Glutamatergic neuron (in vitro differentiated cells): ENCODE data around the gene SLC36A4. TPM values are rescaled to one million over a fixed set of nuclear protein-coding genes. Genes with fewer than 3 reads are reported as not detected.

ENCODE experiments used
- DNase-seq: peaks from one replicate; pipeline ENCODE4 v3.0.0; 2022
- H3K27ac Mint-ChIP-seq: one replicate; pipeline ENCODE4 v1.8.0; 2020; ENCODE audit warnings: mild to moderate bottlenecking, mixed read lengths, inconsistent platforms; ENCODE audit not compliant: unreplicated experiment
- H3K27me3 Mint-ChIP-seq: one replicate; pipeline ENCODE4 v1.8.0; 2020; ENCODE audit warnings: mild to moderate bottlenecking, moderate library complexity, mixed read lengths, inconsistent platforms; ENCODE audit not compliant: unreplicated experiment
- H3K36me3 Mint-ChIP-seq: one replicate; pipeline ENCODE4 v1.8.0; 2020; ENCODE audit warnings: mild to moderate bottlenecking, mixed read lengths, inconsistent platforms; ENCODE audit not compliant: unreplicated experiment
- H3K4me1 Mint-ChIP-seq: one replicate; pipeline ENCODE4 v1.8.0; 2020; ENCODE audit warnings: mild to moderate bottlenecking, low read depth, mixed read lengths, inconsistent platforms; ENCODE audit not compliant: unreplicated experiment
- H3K4me3 Mint-ChIP-seq: one replicate; pipeline ENCODE4 v1.8.0; 2020; ENCODE audit warnings: mild to moderate bottlenecking, mixed read lengths, inconsistent platforms; ENCODE audit not compliant: unreplicated experiment
- H3K9me3 Mint-ChIP-seq: one replicate; pipeline ENCODE4 v1.8.0; 2020; ENCODE audit warnings: mild to moderate bottlenecking, moderate library complexity, mixed read lengths, inconsistent platforms; ENCODE audit not compliant: unreplicated experiment
- total RNA-seq: library from RNA; stranded (reverse); fragmentation: NEBNext Ultra II Directional; extraction: Animal tissue kit (Norgen Biotek cat#: 25700); gene quantifications from one replicate; pipeline ENCODE4 v1.2.1, GENCODE V29; 2021; ENCODE audit not compliant: unreplicated experiment
- TF ChIP-seq, protein P1 (sequence below): fragments of 200-600 bp; sonication (generic); IDR thresholded peaks from one replicate; pipeline ENCODE4 v1.5.0; 2021; ENCODE audit not compliant: partially characterized antibody, unreplicated experiment

SLC36A4 gene
- total RNA-seq, 1 donor from 2014 or later, result 33.1 TPM

- H3K9me3 Mint-ChIP-seq, result peaks cover 8% of the 10 kb centered on the region
Measured at GRCh38 chr11:93209466-93209865, 11.7 kb upstream of the SLC36A4 start.

DNA sequence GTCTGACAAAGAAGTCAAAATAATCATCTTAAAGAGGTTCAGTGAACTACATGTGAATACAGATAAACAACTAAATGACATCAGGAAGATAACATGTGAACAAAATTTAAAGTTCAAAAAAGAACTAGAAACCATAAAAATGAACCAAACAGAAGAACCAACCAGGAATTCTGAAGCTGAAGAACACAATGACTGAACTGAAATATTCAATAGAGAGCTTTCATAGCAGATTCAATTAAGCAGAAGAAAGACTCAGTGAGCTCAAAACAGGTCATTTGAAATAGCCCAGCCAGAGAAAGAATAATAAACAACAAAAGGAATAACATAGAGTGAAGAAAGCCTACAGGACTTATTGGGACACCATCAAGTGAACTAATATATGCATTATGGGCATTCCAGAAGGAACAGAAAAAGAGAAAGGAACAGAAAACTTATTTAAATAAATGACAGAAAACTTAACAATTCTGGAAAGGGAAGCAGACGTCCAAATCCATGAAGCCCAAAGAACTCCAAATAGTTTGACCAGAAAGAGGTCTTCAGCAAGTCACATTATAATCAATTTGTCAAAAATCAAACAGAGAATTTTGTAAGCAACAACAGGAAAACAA lies 11.0 kb upstream of the SLC36A4 start:
- TF ChIP-seq, protein P1, sequence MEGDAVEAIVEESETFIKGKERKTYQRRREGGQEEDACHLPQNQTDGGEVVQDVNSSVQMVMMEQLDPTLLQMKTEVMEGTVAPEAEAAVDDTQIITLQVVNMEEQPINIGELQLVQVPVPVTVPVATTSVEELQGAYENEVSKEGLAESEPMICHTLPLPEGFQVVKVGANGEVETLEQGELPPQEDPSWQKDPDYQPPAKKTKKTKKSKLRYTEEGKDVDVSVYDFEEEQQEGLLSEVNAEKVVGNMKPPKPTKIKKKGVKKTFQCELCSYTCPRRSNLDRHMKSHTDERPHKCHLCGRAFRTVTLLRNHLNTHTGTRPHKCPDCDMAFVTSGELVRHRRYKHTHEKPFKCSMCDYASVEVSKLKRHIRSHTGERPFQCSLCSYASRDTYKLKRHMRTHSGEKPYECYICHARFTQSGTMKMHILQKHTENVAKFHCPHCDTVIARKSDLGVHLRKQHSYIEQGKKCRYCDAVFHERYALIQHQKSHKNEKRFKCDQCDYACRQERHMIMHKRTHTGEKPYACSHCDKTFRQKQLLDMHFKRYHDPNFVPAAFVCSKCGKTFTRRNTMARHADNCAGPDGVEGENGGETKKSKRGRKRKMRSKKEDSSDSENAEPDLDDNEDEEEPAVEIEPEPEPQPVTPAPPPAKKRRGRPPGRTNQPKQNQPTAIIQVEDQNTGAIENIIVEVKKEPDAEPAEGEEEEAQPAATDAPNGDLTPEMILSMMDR, result no peak
- no peak for DNase-seq
- Mint-ChIP-seq H3K27ac (no peak overlapping the region), H3K36me3 (peaks cover 17% of the 10 kb centered on the region), H3K27me3 (no peaks in the 10 kb centered on the region), H3K4me1 (no peaks in the 10 kb centered on the region), H3K9me3 (peaks cover 8% of the 10 kb centered on the region), H3K4me3 (no peak overlapping the region)

More at GRCh38 chr11:93209466-93209865, 11.7 kb upstream of the SLC36A4 start:
- Mint-ChIP-seq H3K4me3 (no peak overlapping the region), H3K27ac (no peak overlapping the region), H3K36me3 (peaks cover 17% of the 10 kb centered on the region), H3K4me1 (no peaks in the 10 kb centered on the region), H3K27me3 (no peaks in the 10 kb centered on the region)
- DNase-seq, result no peak
- TF ChIP-seq, protein P1, result no peak

GRCh38 chr11:93199616-93200015 lies 1.8 kb upstream of the SLC36A4 start:
- Mint-ChIP-seq H3K27ac (no peak overlapping the region), H3K27me3 (peaks cover 4% of the 10 kb centered on the region), H3K4me3 (no peak overlapping the region)

GRCh38 chr11:93198215-93198845 lies 539 bp upstream of the SLC36A4 start:
- Mint-ChIP-seq H3K9me3 (peaks cover 4% of the 10 kb centered on the region), H3K27ac (peak overlapping the region; percentile 53), H3K4me1 (peaks cover 14% of the 10 kb centered on the region), H3K36me3 (no peaks in the 10 kb centered on the region), H3K27me3 (peaks cover 4% of the 10 kb centered on the region), H3K4me3 (peak overlapping the region; percentile 99)
- no peak for DNase-seq
- TF ChIP-seq, protein P1, result no peak

More at GRCh38 chr11:93199616-93200015, 1.8 kb upstream of the SLC36A4 start:
- H3K9me3 Mint-ChIP-seq, result peaks cover 4% of the 10 kb centered on the region
- no peak for DNase-seq
- no peaks in the 10 kb centered on the region for H3K36me3 Mint-ChIP-seq
- peaks cover 13% of the 10 kb centered on the region for H3K4me1 Mint-ChIP-seq
- TF ChIP-seq, protein P1, result no peak

GRCh38 chr11:93196816-93197379 lies 893 bp downstream of the SLC36A4 start:
- Mint-ChIP-seq H3K36me3 (no peaks in the 10 kb centered on the region), H3K27me3 (peaks cover 4% of the 10 kb centered on the region), H3K4me3 (peak overlapping the region; percentile 99), H3K4me1 (peaks cover 18% of the 10 kb centered on the region), H3K27ac (peak overlapping the region; percentile 99), H3K9me3 (peaks cover 4% of the 10 kb centered on the region)
- DNase-seq, result no peak
- TF ChIP-seq, protein P1, result peak; percentile 68
